NCI-H345 (cell line): Measurements from ENCODE around the gene SCAI.
"Not testable (repeated sequence)": the region's sequence is repeated elsewhere in the genome, so short reads cannot be mapped to it uniquely, and the experiment has no call there.

Experiments
- DNase-seq: peaks from one replicate; lab custom pipeline; 2025; lab: John Stamatoyannopoulos, UW

The SCAI gene

GRCh38 chr9:125106285-125106893 is 36.9 kb downstream of the SCAI start:
- DNase-seq, result no peak

- no peak for DNase-seq
These were observed 39.4 kb downstream of the SCAI start for GRCh38 chr9:125103770-125104460.

GRCh38 chr9:125103021-125103420 is 40.3 kb downstream of the SCAI start:
- DNase-seq, result no peak

GRCh38 chr9:125100822-125101221 is 42.5 kb downstream of the SCAI start:
- DNase-seq, result no peak

- DNase-seq, result no peak
These were observed 43.5 kb downstream of the SCAI start for GRCh38 chr9:125099816-125100215.

- DNase-seq, result no peak
These were observed 47.4 kb downstream of the SCAI start for GRCh38 chr9:125095821-125096443.

- no peak for DNase-seq
These were observed 52.2 kb downstream of the SCAI start for GRCh38 chr9:125091121-125091520.

GRCh38 chr9:125089331-125089730 is 54.0 kb downstream of the SCAI start:
- DNase-seq, result no peak

GRCh38 chr9:125088752-125089151 is 54.6 kb downstream of the SCAI start:
- no peak for DNase-seq

- DNase-seq, result peak; percentile 19
These were observed 57.4 kb downstream of the SCAI start for GRCh38 chr9:125085703-125086477.

- DNase-seq, result not testable (repeated sequence)
These were observed 61.1 kb downstream of the SCAI start for GRCh38 chr9:125082197-125082596.

GRCh38 chr9:125080797-125081196 is 62.5 kb downstream of the SCAI start:
- DNase-seq, result not testable (repeated sequence)

- no peak for DNase-seq
These were observed 63.4 kb downstream of the SCAI start for GRCh38 chr9:125079931-125080330.

- DNase-seq, result no peak
These were observed 67.3 kb downstream of the SCAI start for GRCh38 chr9:125075997-125076396.

- DNase-seq, result no peak
These were observed 68.4 kb downstream of the SCAI start for GRCh38 chr9:125074976-125075375.

- DNase-seq, result peak; percentile 19
These were observed 76.3 kb downstream of the SCAI start for GRCh38 chr9:125066839-125067619.

- no peak for DNase-seq
These were observed 81.9 kb downstream of the SCAI start for GRCh38 chr9:125061391-125061790.

GRCh38 chr9:125049212-125050049 is 93.9 kb downstream of the SCAI start:
- DNase-seq, result no peak

- DNase-seq, result no peak
These were observed 99.7 kb downstream of the SCAI start for GRCh38 chr9:125043631-125044030.

- no peak for DNase-seq
These were observed 100.2 kb downstream of the SCAI start for GRCh38 chr9:125043148-125043547.

GRCh38 chr9:125038166-125038565 is 105.2 kb downstream of the SCAI start:
- no peak for DNase-seq
